Measurements from ENCODE around the gene HTR3C.
"Not testable (repeated sequence)": the region's sequence is repeated elsewhere in the genome, so short reads cannot be mapped to it uniquely, and the experiment has no call there.

The HTR3C gene

GRCh38 chr3:184052767-184053166 lies at the start of gene HTR3C:
TSS of gene HTR3C (plus strand) at chr3:184053047. CDS start at chr3:184053081, 34 bp downstream.
- Histone ChIP-seq H3K4me3 (ENCODE audit: low read depth in 1 of 2, low read length in 1 of 2) (no peak within 1 kb of the TSS), H3K4me1 (ENCODE audit: control insufficient read depth in 1 of 2, insufficient read depth in 1 of 2, low read depth in 1 of 2, low read length in 1 of 2) (peaks cover 6 to 9% of the 10 kb centered on the region in 2 experiments), H3K27ac (no peak within 1 kb of the TSS), H3K9me3 (no peaks in the 10 kb centered on the region), H3K27me3 (peaks cover 11% of the 10 kb centered on the region), H3K36me3 (no peaks in the 10 kb centered on the region)
- no peak for TF ChIP-seq CTCF (IDR thresholded peaks at IDR 0.05)

GRCh38 chr3:184003187-184003967 lies 49.5 kb upstream of the HTR3C start:
- no peak overlapping the region for H3K4me3 ChIP-seq (ENCODE audit: low read depth in 1 of 2, low read length in 1 of 2)

GRCh38 chr3:184004476-184004875 lies 48.4 kb upstream of the HTR3C start:
- peaks cover 25% of the 10 kb centered on the region for H3K36me3 ChIP-seq
- H3K27ac ChIP-seq, result no peak overlapping the region
- no peak overlapping the region for H3K4me3 ChIP-seq (ENCODE audit: low read depth in 1 of 2, low read length in 1 of 2)
- no peaks in the 10 kb centered on the region for H3K9me3 ChIP-seq
- no peaks in the 10 kb centered on the region for H3K27me3 ChIP-seq
- TF ChIP-seq CTCF (IDR thresholded peaks at IDR 0.05), result no peak
- peaks cover 18 to 26% of the 10 kb centered on the region in 2 experiments for H3K4me1 ChIP-seq (ENCODE audit: control insufficient read depth in 1 of 2, insufficient read depth in 1 of 2, low read depth in 1 of 2, low read length in 1 of 2)

More at GRCh38 chr3:184003187-184003967, 49.5 kb upstream of the HTR3C start:
- peaks cover 17% of the 10 kb centered on the region for H3K36me3 ChIP-seq
- no peak for TF ChIP-seq CTCF (IDR thresholded peaks at IDR 0.05)
- peaks cover 18 to 26% of the 10 kb centered on the region in 2 experiments for H3K4me1 ChIP-seq (ENCODE audit: control insufficient read depth in 1 of 2, insufficient read depth in 1 of 2, low read depth in 1 of 2, low read length in 1 of 2)
- H3K27me3 ChIP-seq, result no peaks in the 10 kb centered on the region
- H3K27ac ChIP-seq, result no peak overlapping the region
- no peaks in the 10 kb centered on the region for H3K9me3 ChIP-seq

GRCh38 chr3:184005941-184006507 lies 46.8 kb upstream of the HTR3C start:
- no peak for TF ChIP-seq CTCF (IDR thresholded peaks at IDR 0.05)
- Histone ChIP-seq H3K4me1 (ENCODE audit: control insufficient read depth in 1 of 2, insufficient read depth in 1 of 2, low read depth in 1 of 2, low read length in 1 of 2) (peaks cover 18 to 26% of the 10 kb centered on the region in 2 experiments), H3K4me3 (ENCODE audit: low read depth in 1 of 2, low read length in 1 of 2) (peak overlapping the region in 1 of 2 experiments; percentile 10), H3K27me3 (no peaks in the 10 kb centered on the region), H3K36me3 (peaks cover 27% of the 10 kb centered on the region), H3K9me3 (no peaks in the 10 kb centered on the region), H3K27ac (peak overlapping the region; percentile 72)

- H3K4me3 ChIP-seq (ENCODE audit: low read depth in 1 of 2, low read length in 1 of 2); H3K27me3 ChIP-seq; H3K9me3 ChIP-seq: not testable (repeated sequence)
- Histone ChIP-seq H3K27ac (peak overlapping the region; percentile 72), H3K4me1 (ENCODE audit: control insufficient read depth in 1 of 2, insufficient read depth in 1 of 2, low read depth in 1 of 2, low read length in 1 of 2) (peaks cover 18 to 26% of the 10 kb centered on the region in 2 experiments), H3K36me3 (peaks cover 40% of the 10 kb centered on the region)
These were observed 45.6 kb upstream of the HTR3C start for GRCh38 chr3:184007143-184007813.

All from neutrophil (primary cell).